Liver (tissue), 10 donors: ENCODE data around the gene CFAP65. TPM values are rescaled to one million over a fixed set of nuclear protein-coding genes. Genes with fewer than 3 reads are reported as not detected.
A peak's percentile ranks its signal among the peaks of the same experiment; 100 is the strongest.

Experiments used
- DNase-seq: peaks from one replicate; pipeline ENCODE4 v3.0.0-alpha.2; 2017; ENCODE audit warnings: low spot score
- H3K27ac ChIP-seq, 2 donors: one replicate each; pipeline ENCODE4 v1.7.0; 2013; ENCODE audit warnings: inconsistent platforms in 2 of 2, low read length in 2 of 2, control low read depth in 1 of 2, low read depth in 1 of 2, mild to moderate bottlenecking in 1 of 2
- H3K27me3 ChIP-seq, 4 donors: one replicate each; pipeline versions ENCODE4 v1.6.1 to v1.7.0; 2013; ENCODE audit warnings: low read length in 3 of 4, inconsistent platforms in 1 of 4, mild to moderate bottlenecking in 1 of 4, moderate library complexity in 1 of 4; ENCODE audit not compliant: control insufficient read depth in 4 of 4, insufficient read depth in 4 of 4
- H3K36me3 ChIP-seq, 4 donors: one replicate each; pipeline versions ENCODE4 v1.6.1 to v1.7.0; 2013; ENCODE audit warnings: low read length in 3 of 4, mild to moderate bottlenecking in 3 of 4, low read depth in 1 of 4, moderate library complexity in 1 of 4; ENCODE audit not compliant: control insufficient read depth in 4 of 4, insufficient read depth in 3 of 4
- H3K4me1 ChIP-seq, 4 donors: one replicate each; pipeline versions ENCODE4 v1.6.1 to v1.7.0; 2013; ENCODE audit warnings: low read length in 3 of 4, mild to moderate bottlenecking in 3 of 4, moderate library complexity in 1 of 4; ENCODE audit not compliant: control insufficient read depth in 4 of 4, insufficient read depth in 4 of 4
- H3K4me3 ChIP-seq, 3 donors: one replicate each; pipeline versions ENCODE4 v1.6.1 to v1.7.0; 2013; ENCODE audit warnings: low read length in 3 of 3, control low read depth in 1 of 3, low read depth in 1 of 3, mild to moderate bottlenecking in 1 of 3
- H3K9ac ChIP-seq, 2 donors: one replicate each; pipeline ENCODE4 v1.7.0; 2013; ENCODE audit warnings: low read length in 2 of 2, mild to moderate bottlenecking in 2 of 2, moderate library complexity in 2 of 2, control low read depth in 1 of 2, low read depth in 1 of 2
- H3K9me3 ChIP-seq, 4 donors: one replicate each; pipeline versions ENCODE4 v1.6.1 to v1.7.0; 2013; ENCODE audit warnings: low read length in 3 of 4; ENCODE audit not compliant: control insufficient read depth in 4 of 4
- ATF3 ChIP-seq: IDR thresholded peaks from 2 replicates; pipeline ENCODE4 v1.6.1; 2016; ENCODE audit warnings: antibody characterized with exemption
- CTCF ChIP-seq: fragments of 150-350 bp; IDR thresholded peaks from 2 replicates; pipeline ENCODE4 v1.5.1; 2017; ENCODE audit warnings: improper control_type of control experiment, low read depth, low read length; ENCODE audit not compliant: missing input control
- FOXA1 ChIP-seq: IDR thresholded peaks from 2 replicates; pipeline ENCODE4 v1.6.1; 2016; ENCODE audit warnings: antibody characterized with exemption
- FOXA2 ChIP-seq: IDR thresholded peaks from 2 replicates; pipeline ENCODE4 v1.6.1; 2016; ENCODE audit warnings: antibody characterized with exemption
- GABPA ChIP-seq, 2 donors: IDR thresholded peaks in 1 of 2; conservative IDR thresholded peaks in 1 of 2; 2 replicates each; pipeline ENCODE4 v1.6.1; 2016; ENCODE audit warnings: antibody characterized with exemption in 2 of 2, mild to moderate bottlenecking in 1 of 2, moderate library complexity in 1 of 2
- HNF4A ChIP-seq, 2 donors: conservative IDR thresholded peaks; 2 replicates each; pipeline ENCODE4 v1.6.1; 2016; ENCODE audit warnings: antibody characterized with exemption in 2 of 2, mild to moderate bottlenecking in 2 of 2
- HNF4G ChIP-seq: IDR thresholded peaks from 2 replicates; pipeline ENCODE4 v1.6.1; 2016; ENCODE audit warnings: antibody characterized with exemption
- JUND ChIP-seq, 2 donors: IDR thresholded peaks; 2 replicates each; pipeline ENCODE4 v1.6.1; 2016; ENCODE audit warnings: antibody characterized with exemption in 2 of 2
- MAX ChIP-seq: IDR thresholded peaks from 2 replicates; pipeline ENCODE4 v1.6.1; 2016; ENCODE audit warnings: antibody characterized with exemption
- NR2F2 ChIP-seq: IDR thresholded peaks from 2 replicates; pipeline ENCODE4 v1.6.1; 2016; ENCODE audit warnings: antibody characterized with exemption
- RAD21 ChIP-seq, 2 donors: IDR thresholded peaks; 2 replicates each; pipeline ENCODE4 v1.6.1; 2016; ENCODE audit warnings: antibody characterized with exemption in 2 of 2, mild to moderate bottlenecking in 2 of 2
- REST ChIP-seq: IDR thresholded peaks from 2 replicates; pipeline ENCODE4 v1.6.1; 2016; ENCODE audit warnings: antibody characterized with exemption, mild to moderate bottlenecking
- RXRA ChIP-seq, 2 donors: IDR thresholded peaks; 2 replicates each; pipeline ENCODE4 v1.6.1; 2017 to 2018; ENCODE audit warnings: antibody characterized with exemption in 2 of 2, mild to moderate bottlenecking in 1 of 2
- SP1 ChIP-seq: IDR thresholded peaks from 2 replicates; pipeline ENCODE4 v1.6.1; 2018; ENCODE audit warnings: antibody characterized with exemption, mild to moderate bottlenecking
- TAF1 ChIP-seq: conservative IDR thresholded peaks from 2 replicates; pipeline ENCODE4 v1.6.1; 2016; ENCODE audit warnings: antibody characterized with exemption, mild to moderate bottlenecking
- YY1 ChIP-seq: IDR thresholded peaks from 2 replicates; pipeline ENCODE4 v1.6.1; 2016; ENCODE audit warnings: antibody characterized with exemption, mild to moderate bottlenecking
- ZBTB33 ChIP-seq: IDR thresholded peaks from 2 replicates; pipeline ENCODE4 v1.6.1; 2016; ENCODE audit warnings: antibody characterized with exemption
- WGBS: extraction: QIAGEN DNeasy Blood & Tissue Kit; methylation state at CpG from one replicate; pipeline ENCODE4 v1.1.7; 2013; 5-methylcytosine and 5-hydroxymethylcytosine counted together
- polyA plus RNA-seq, 2 donors: library from polyadenylated mRNA; stranded (reverse) in 1 of 2; unstranded in 1 of 2; fragments of 200-250 nt in 1 of 2; fragments of >200 nt in 1 of 2; fragmentation: Nextera tagmentation in 1 of 2; extraction: Ambion mirVana in 1 of 2; gene quantifications; one replicate each; pipeline versions ENCODE4 v1.2.1 to v1.2.3, GENCODE V29; 2013 to 2015
- small RNA-seq: library from RNA; depleted of rRNA; stranded (forward); fragments of <200 nt; gene quantifications from one replicate; pipeline ENCODE3, GENCODE V24; 2014
- total RNA-seq, 2 donors: library from RNA; depleted of rRNA; stranded (reverse); fragments of >200 nt; gene quantifications; one replicate each; pipeline ENCODE4 v1.2.3, GENCODE V29; 2014
- donor health status: healthy.
- donor health status: healthy.
- donor health status: healthy.
- donor health status: healthy.
- donor health status: healthy.

Gene CFAP65
- total and polyA plus RNA-seq, 4 donors, result not detected

- DNase-seq, result no peak
- H3K9me3 ChIP-seq, result peaks cover 0 to 3% (median 0%) of the 10 kb centered on the region in 4 donors
- H3K9ac ChIP-seq, result no peak overlapping the region
- H3K36me3 ChIP-seq, result no peaks in the 10 kb centered on the region
- TF ChIP-seq MAX (no peak), ATF3 (no peak), RAD21 (IDR thresholded peaks at IDR 0.05) (no peak), NR2F2 (no peak), HNF4A (conservative IDR thresholded peaks at IDR 0.05) (no peak), YY1 (no peak), FOXA1 (no peak), TAF1 (no peak), RXRA (IDR thresholded peaks at IDR 0.05) (no peak), FOXA2 (no peak), SP1 (no peak), GABPA (IDR thresholded peaks at IDR 0.05 in 1 of 2, conservative IDR thresholded peaks at IDR 0.05 in 1 of 2) (no peak), REST (no peak), ZBTB33 (no peak), CTCF (no peak), JUND (IDR thresholded peaks at IDR 0.05) (no peak), HNF4G (no peak)
- H3K27ac ChIP-seq, result no peak overlapping the region
- no peaks in the 10 kb centered on the region for H3K27me3 ChIP-seq
- H3K4me3 ChIP-seq, result no peak overlapping the region
- WGBS, result 62% methylated on average over 18 of the region's 18 CpGs
- H3K4me1 ChIP-seq, result no peaks in the 10 kb centered on the region
Observed at GRCh38 chr2:218953366-218953954, 87.9 kb downstream of the CFAP65 start.

Small RNA genes lying within 50 kb of the gene (small RNA-seq; reads per million reads assigned to genes)
- gene MIR3131 (not detected), gene MIR375 (201 reads per million, percentile 98 among the genes with 10 or more reads in this experiment)

Other genes starting within 250 kb of the CFAP65 start
- gene PRKAG3, start 209.7 kb downstream of the CFAP65 start, total RNA-seq, result not detected
- gene PRKAG3, start 209.7 kb downstream of the CFAP65 start, polyA plus RNA-seq, result under 1 TPM in 1 of 2 donors, not detected in 1; 0.08 TPM
- gene WNT6, start 181.7 kb downstream of the CFAP65 start, total RNA-seq, result under 1 TPM in 1 of 2 donors, not detected in 1; 0.08 TPM
- under 1 TPM in 1 of 2 donors, not detected in 1; 0.20 TPM for gene WNT6, start 181.7 kb downstream of the CFAP65 start, polyA plus RNA-seq
- gene WNT10A, start 160.7 kb downstream of the CFAP65 start, total RNA-seq, result under 1 TPM; 0.05 to 0.08 TPM
- under 1 TPM in 1 of 2 donors, not detected in 1; 0.01 TPM for gene WNT10A, start 160.7 kb downstream of the CFAP65 start, polyA plus RNA-seq
- gene CDK5R2, start 81.8 kb downstream of the CFAP65 start, total RNA-seq, result not detected
- gene CDK5R2, start 81.8 kb downstream of the CFAP65 start, polyA plus RNA-seq, result not detected
- not detected for gene FEV, start 56.3 kb downstream of the CFAP65 start, total RNA-seq
- not detected for gene FEV, start 56.3 kb downstream of the CFAP65 start, polyA plus RNA-seq
- not detected for gene CRYBA2, start 48.1 kb downstream of the CFAP65 start, total RNA-seq
- gene CRYBA2, start 48.1 kb downstream of the CFAP65 start, polyA plus RNA-seq, result not detected
- gene IHH, start 19.4 kb upstream of the CFAP65 start, total RNA-seq, result 1 to 10 TPM in 1 of 2 donors, under 1 TPM in 1; 0.75 to 2.4 TPM
- under 1 TPM; 0.51 to 0.82 TPM for gene IHH, start 19.4 kb upstream of the CFAP65 start, polyA plus RNA-seq
- 10 to 100 TPM; 11.8 to 13.5 TPM for gene NHEJ1, start 119.3 kb upstream of the CFAP65 start, total RNA-seq
- 1 to 10 TPM; 6.1 to 8.0 TPM for gene NHEJ1, start 119.3 kb upstream of the CFAP65 start, polyA plus RNA-seq
- 1 to 10 TPM in 1 of 2 donors, under 1 TPM in 1; 0.23 to 2.4 TPM for gene SLC23A3, start 128.5 kb upstream of the CFAP65 start, total RNA-seq
- under 1 TPM; 0.38 to 0.94 TPM for gene SLC23A3, start 128.5 kb upstream of the CFAP65 start, polyA plus RNA-seq
- 10 to 100 TPM; 16.5 to 39.8 TPM for gene CNPPD1, start 135.4 kb upstream of the CFAP65 start, total RNA-seq
- gene CNPPD1, start 135.4 kb upstream of the CFAP65 start, polyA plus RNA-seq, result 10 to 100 TPM; 16.7 to 26.5 TPM
- gene RETREG2, start 136.8 kb upstream of the CFAP65 start, total RNA-seq, result 10 to 100 TPM; 34.1 to 41.2 TPM
- 10 to 100 TPM; 21.7 to 42.8 TPM for gene RETREG2, start 136.8 kb upstream of the CFAP65 start, polyA plus RNA-seq
- 10 to 100 TPM; 19.6 to 29.8 TPM for gene ZFAND2B, start 165.3 kb upstream of the CFAP65 start, total RNA-seq
- 10 to 100 TPM; 21.9 to 53.8 TPM for gene ZFAND2B, start 165.3 kb upstream of the CFAP65 start, polyA plus RNA-seq
- gene ABCB6, start 177.4 kb upstream of the CFAP65 start, total RNA-seq, result 10 to 100 TPM; 27.5 to 96.1 TPM
- gene ABCB6, start 177.4 kb upstream of the CFAP65 start, polyA plus RNA-seq, result 10 to 100 TPM; 19.0 to 68.1 TPM
- gene ATG9A, start 188.1 kb upstream of the CFAP65 start, total RNA-seq, result 10 to 100 TPM; 44.7 to 68.1 TPM
- 10 to 100 TPM; 24.3 to 31.1 TPM for gene ATG9A, start 188.1 kb upstream of the CFAP65 start, polyA plus RNA-seq
- 10 to 100 TPM; 15.5 to 30.6 TPM for gene ANKZF1, start 188.3 kb upstream of the CFAP65 start, total RNA-seq
- gene ANKZF1, start 188.3 kb upstream of the CFAP65 start, polyA plus RNA-seq, result 10 to 100 TPM in 1 of 2 donors, 1 to 10 TPM in 1; 9.0 to 25.5 TPM
- gene GLB1L, start 203.9 kb upstream of the CFAP65 start, total RNA-seq, result 1 to 10 TPM; 2.8 to 5.2 TPM
- gene GLB1L, start 203.9 kb upstream of the CFAP65 start, polyA plus RNA-seq, result 1 to 10 TPM; 2.3 TPM
- gene STK16, start 204.0 kb upstream of the CFAP65 start, total RNA-seq, result 10 to 100 TPM; 14.8 to 44.3 TPM
- 10 to 100 TPM in 1 of 2 donors, 1 to 10 TPM in 1; 5.8 to 32.5 TPM for gene STK16, start 204.0 kb upstream of the CFAP65 start, polyA plus RNA-seq
- gene TUBA4B, start 211.7 kb upstream of the CFAP65 start, total RNA-seq, result under 1 TPM in 1 of 2 donors, not detected in 1; 0.08 TPM
- gene TUBA4B, start 211.7 kb upstream of the CFAP65 start, polyA plus RNA-seq, result under 1 TPM; 0.19 to 0.20 TPM
- gene TUBA4A, start 212.4 kb upstream of the CFAP65 start, total RNA-seq, result 10 to 100 TPM; 16.2 to 25.5 TPM
- 10 to 100 TPM; 37.6 to 63.1 TPM for gene TUBA4A, start 212.4 kb upstream of the CFAP65 start, polyA plus RNA-seq
- gene DNAJB2, start 237.8 kb upstream of the CFAP65 start, total RNA-seq, result 10 to 100 TPM; 22.0 to 71.8 TPM
- 10 to 100 TPM in 1 of 2 donors, 1 to 10 TPM in 1; 7.4 to 32.0 TPM for gene DNAJB2, start 237.8 kb upstream of the CFAP65 start, polyA plus RNA-seq